ENCODE data around the gene SIX5. TPM values are rescaled to one million over a fixed set of nuclear protein-coding genes. Genes with fewer than 3 reads are reported as not detected.

The SIX5 gene
- total and polyA plus RNA-seq, 4 donors: 2.7 to 9.9 (median 4.4) TPM

DNA sequence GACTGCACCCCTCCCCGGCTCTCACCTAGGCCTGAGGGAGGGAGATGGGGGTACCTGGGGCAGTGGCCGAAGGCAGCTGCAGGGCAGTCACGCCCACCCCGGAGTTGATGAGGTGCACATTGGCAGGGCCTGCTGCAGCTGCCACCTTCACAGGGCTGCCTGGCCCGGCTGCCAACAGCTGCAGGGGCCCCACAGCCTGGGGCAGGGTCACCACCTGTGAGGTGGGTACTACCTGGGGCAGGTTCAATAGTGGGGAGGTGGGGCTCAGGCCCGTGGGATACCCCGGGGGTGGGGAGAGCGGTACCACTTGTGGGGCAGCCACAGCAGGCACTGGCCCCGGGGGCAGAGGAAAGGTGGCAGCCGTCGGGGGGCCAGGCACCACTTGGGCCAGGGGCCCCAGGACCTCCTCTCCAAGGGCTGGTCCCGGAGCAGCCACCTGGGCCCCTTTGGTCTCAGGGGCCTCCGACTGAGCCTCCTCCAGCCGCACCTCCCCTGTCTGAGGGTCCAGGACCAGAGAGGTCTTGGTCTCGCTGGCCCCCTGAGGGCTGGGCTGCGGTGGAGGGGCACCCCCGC, 2.7 kb downstream of the SIX5 start (continued):
- TF ChIP-seq, protein P1, sequence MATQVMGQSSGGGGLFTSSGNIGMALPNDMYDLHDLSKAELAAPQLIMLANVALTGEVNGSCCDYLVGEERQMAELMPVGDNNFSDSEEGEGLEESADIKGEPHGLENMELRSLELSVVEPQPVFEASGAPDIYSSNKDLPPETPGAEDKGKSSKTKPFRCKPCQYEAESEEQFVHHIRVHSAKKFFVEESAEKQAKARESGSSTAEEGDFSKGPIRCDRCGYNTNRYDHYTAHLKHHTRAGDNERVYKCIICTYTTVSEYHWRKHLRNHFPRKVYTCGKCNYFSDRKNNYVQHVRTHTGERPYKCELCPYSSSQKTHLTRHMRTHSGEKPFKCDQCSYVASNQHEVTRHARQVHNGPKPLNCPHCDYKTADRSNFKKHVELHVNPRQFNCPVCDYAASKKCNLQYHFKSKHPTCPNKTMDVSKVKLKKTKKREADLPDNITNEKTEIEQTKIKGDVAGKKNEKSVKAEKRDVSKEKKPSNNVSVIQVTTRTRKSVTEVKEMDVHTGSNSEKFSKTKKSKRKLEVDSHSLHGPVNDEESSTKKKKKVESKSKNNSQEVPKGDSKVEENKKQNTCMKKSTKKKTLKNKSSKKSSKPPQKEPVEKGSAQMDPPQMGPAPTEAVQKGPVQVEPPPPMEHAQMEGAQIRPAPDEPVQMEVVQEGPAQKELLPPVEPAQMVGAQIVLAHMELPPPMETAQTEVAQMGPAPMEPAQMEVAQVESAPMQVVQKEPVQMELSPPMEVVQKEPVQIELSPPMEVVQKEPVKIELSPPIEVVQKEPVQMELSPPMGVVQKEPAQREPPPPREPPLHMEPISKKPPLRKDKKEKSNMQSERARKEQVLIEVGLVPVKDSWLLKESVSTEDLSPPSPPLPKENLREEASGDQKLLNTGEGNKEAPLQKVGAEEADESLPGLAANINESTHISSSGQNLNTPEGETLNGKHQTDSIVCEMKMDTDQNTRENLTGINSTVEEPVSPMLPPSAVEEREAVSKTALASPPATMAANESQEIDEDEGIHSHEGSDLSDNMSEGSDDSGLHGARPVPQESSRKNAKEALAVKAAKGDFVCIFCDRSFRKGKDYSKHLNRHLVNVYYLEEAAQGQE (IDR thresholded peaks at IDR 0.05): no peak
- TF ChIP-seq RAD21 (IDR thresholded peaks at IDR 0.05) (no peak), GABPA (IDR thresholded peaks at IDR 0.05 in 1 of 2, conservative IDR thresholded peaks at IDR 0.05 in 1 of 2) (no peak), SP1 (IDR thresholded peaks at IDR 0.05) (no peak), HNF4G (IDR thresholded peaks at IDR 0.05) (no peak), HNF4A (conservative IDR thresholded peaks at IDR 0.05) (no peak), NR2F2 (IDR thresholded peaks at IDR 0.05) (no peak), TAF1 (conservative IDR thresholded peaks at IDR 0.05) (no peak)
- TF ChIP-seq, protein P2, sequence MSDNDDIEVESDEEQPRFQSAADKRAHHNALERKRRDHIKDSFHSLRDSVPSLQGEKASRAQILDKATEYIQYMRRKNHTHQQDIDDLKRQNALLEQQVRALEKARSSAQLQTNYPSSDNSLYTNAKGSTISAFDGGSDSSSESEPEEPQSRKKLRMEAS (IDR thresholded peaks at IDR 0.05): no peak

DNA sequence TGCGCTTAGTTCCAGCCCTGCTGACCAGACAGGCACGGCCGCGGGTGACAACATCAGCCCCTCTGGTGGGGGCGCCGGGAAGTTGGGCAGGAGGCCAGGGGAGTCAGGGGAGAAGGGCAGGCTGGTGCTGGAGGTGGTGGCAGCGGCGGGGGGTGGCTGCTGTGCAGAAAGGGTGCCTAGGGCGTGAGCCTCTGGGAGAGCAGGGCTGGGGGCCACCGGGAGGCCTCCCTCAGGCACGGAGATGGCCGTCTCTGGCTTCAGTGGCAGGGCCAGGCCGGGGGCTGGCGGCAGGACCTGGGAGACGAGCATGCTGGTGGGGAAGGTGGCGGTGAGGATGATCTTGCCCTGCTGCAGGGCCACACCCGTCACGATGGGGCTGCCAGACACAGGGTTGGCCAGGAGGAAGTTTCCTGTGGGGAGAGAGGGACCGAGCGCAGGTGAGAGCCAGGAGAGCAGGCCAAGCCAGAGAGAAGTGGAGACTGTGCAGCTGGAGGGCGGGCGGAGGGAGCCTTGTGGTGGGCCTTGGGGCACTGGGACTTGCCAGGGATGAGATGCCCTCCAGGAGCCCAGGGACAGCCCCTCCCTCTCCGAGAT, 3.3 kb downstream of the SIX5 start:
- Histone ChIP-seq H3K4me3 (ENCODE audit: low read depth in 1 of 3, low read length in 3 of 3) (no peak overlapping the region), H3K4me1 (ENCODE audit: control insufficient read depth in 4 of 4, insufficient read depth in 4 of 4, low read length in 3 of 4) (peaks cover 4 to 32% (median 10%) of the 10 kb centered on the region in 4 donors)
- 87% methylated on average over 23 of the region's 23 CpGs for WGBS

More for the DNA sequence above, 3.3 kb downstream of the SIX5 start:
- DNase-seq (ENCODE audit: low spot score): no peak
- Histone ChIP-seq H3K36me3 (ENCODE audit: control insufficient read depth in 4 of 4, insufficient read depth in 3 of 4, low read depth in 1 of 4, low read length in 3 of 4) (peaks cover 0 to 2% (median 0%) of the 10 kb centered on the region in 4 donors), H3K27ac (ENCODE audit: low read depth in 1 of 2, low read length in 2 of 2) (no peak overlapping the region), H3K27me3 (ENCODE audit: control insufficient read depth in 4 of 4, insufficient read depth in 4 of 4, low read length in 3 of 4) (no peaks in the 10 kb centered on the region), H3K9ac (ENCODE audit: low read depth in 1 of 2, low read length in 2 of 2) (no peak overlapping the region), H3K9me3 (ENCODE audit: control insufficient read depth in 4 of 4, low read length in 3 of 4) (no peaks in the 10 kb centered on the region)
- TF ChIP-seq YY1 (IDR thresholded peaks at IDR 0.05): no peak
- TF ChIP-seq, protein P3, sequence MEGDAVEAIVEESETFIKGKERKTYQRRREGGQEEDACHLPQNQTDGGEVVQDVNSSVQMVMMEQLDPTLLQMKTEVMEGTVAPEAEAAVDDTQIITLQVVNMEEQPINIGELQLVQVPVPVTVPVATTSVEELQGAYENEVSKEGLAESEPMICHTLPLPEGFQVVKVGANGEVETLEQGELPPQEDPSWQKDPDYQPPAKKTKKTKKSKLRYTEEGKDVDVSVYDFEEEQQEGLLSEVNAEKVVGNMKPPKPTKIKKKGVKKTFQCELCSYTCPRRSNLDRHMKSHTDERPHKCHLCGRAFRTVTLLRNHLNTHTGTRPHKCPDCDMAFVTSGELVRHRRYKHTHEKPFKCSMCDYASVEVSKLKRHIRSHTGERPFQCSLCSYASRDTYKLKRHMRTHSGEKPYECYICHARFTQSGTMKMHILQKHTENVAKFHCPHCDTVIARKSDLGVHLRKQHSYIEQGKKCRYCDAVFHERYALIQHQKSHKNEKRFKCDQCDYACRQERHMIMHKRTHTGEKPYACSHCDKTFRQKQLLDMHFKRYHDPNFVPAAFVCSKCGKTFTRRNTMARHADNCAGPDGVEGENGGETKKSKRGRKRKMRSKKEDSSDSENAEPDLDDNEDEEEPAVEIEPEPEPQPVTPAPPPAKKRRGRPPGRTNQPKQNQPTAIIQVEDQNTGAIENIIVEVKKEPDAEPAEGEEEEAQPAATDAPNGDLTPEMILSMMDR (IDR thresholded peaks at IDR 0.05; ENCODE audit: low read depth, low read length, missing input control): no peak
- TF ChIP-seq, protein P4, sequence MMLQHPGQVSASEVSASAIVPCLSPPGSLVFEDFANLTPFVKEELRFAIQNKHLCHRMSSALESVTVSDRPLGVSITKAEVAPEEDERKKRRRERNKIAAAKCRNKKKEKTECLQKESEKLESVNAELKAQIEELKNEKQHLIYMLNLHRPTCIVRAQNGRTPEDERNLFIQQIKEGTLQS (IDR thresholded peaks at IDR 0.05): no peak
- TF ChIP-seq EGR1 (IDR thresholded peaks at IDR 0.05; ENCODE audit: low read depth in 2 of 2): no peak
- TF ChIP-seq, protein P2 (IDR thresholded peaks at IDR 0.05): no peak
- TF ChIP-seq HNF4A (conservative IDR thresholded peaks at IDR 0.05): no peak
- no peak for TF ChIP-seq JUND (IDR thresholded peaks at IDR 0.05)
- no peak for TF ChIP-seq SP1 (IDR thresholded peaks at IDR 0.05)
- TF ChIP-seq RXRA (IDR thresholded peaks at IDR 0.05): no peak
- TF ChIP-seq TAF1 (conservative IDR thresholded peaks at IDR 0.05): no peak
- no peak for TF ChIP-seq FOXA2 (IDR thresholded peaks at IDR 0.05)
- TF ChIP-seq NR2F2 (IDR thresholded peaks at IDR 0.05): no peak
- no peak for TF ChIP-seq HNF4G (IDR thresholded peaks at IDR 0.05)
- no peak for TF ChIP-seq RAD21 (IDR thresholded peaks at IDR 0.05)
- TF ChIP-seq, protein P5, sequence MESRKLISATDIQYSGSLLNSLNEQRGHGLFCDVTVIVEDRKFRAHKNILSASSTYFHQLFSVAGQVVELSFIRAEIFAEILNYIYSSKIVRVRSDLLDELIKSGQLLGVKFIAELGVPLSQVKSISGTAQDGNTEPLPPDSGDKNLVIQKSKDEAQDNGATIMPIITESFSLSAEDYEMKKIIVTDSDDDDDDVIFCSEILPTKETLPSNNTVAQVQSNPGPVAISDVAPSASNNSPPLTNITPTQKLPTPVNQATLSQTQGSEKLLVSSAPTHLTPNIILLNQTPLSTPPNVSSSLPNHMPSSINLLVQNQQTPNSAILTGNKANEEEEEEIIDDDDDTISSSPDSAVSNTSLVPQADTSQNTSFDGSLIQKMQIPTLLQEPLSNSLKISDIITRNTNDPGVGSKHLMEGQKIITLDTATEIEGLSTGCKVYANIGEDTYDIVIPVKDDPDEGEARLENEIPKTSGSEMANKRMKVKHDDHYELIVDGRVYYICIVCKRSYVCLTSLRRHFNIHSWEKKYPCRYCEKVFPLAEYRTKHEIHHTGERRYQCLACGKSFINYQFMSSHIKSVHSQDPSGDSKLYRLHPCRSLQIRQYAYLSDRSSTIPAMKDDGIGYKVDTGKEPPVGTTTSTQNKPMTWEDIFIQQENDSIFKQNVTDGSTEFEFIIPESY (IDR thresholded peaks at IDR 0.05): no peak
- no peak for TF ChIP-seq FOXA1 (IDR thresholded peaks at IDR 0.05)
- TF ChIP-seq, protein P1 (IDR thresholded peaks at IDR 0.05): no peak
- no peak for TF ChIP-seq GABPA (IDR thresholded peaks at IDR 0.05 in 1 of 2, conservative IDR thresholded peaks at IDR 0.05 in 1 of 2)

All from liver (tissue), 9 donors.